Liver (tissue), 9 donors: ENCODE data around the gene TBC1D9. TPM values are rescaled to one million over a fixed set of nuclear protein-coding genes. Genes with fewer than 3 reads are reported as not detected.

Source experiments
- DNase-seq: peaks from one replicate; pipeline ENCODE4 v3.0.0-alpha.2; 2017; ENCODE audit warnings: low spot score
- H3K27ac ChIP-seq, 2 donors: one replicate each; pipeline ENCODE4 v1.7.0; 2013; ENCODE audit warnings: inconsistent platforms in 2 of 2, low read length in 2 of 2, control low read depth in 1 of 2, low read depth in 1 of 2, mild to moderate bottlenecking in 1 of 2
- H3K27me3 ChIP-seq, 4 donors: one replicate each; pipeline versions ENCODE4 v1.6.1 to v1.7.0; 2013; ENCODE audit warnings: low read length in 3 of 4, inconsistent platforms in 1 of 4, mild to moderate bottlenecking in 1 of 4, moderate library complexity in 1 of 4; ENCODE audit not compliant: control insufficient read depth in 4 of 4, insufficient read depth in 4 of 4
- H3K36me3 ChIP-seq, 4 donors: one replicate each; pipeline versions ENCODE4 v1.6.1 to v1.7.0; 2013; ENCODE audit warnings: low read length in 3 of 4, mild to moderate bottlenecking in 3 of 4, low read depth in 1 of 4, moderate library complexity in 1 of 4; ENCODE audit not compliant: control insufficient read depth in 4 of 4, insufficient read depth in 3 of 4
- H3K4me1 ChIP-seq, 4 donors: one replicate each; pipeline versions ENCODE4 v1.6.1 to v1.7.0; 2013; ENCODE audit warnings: low read length in 3 of 4, mild to moderate bottlenecking in 3 of 4, moderate library complexity in 1 of 4; ENCODE audit not compliant: control insufficient read depth in 4 of 4, insufficient read depth in 4 of 4
- H3K4me3 ChIP-seq, 3 donors: one replicate each; pipeline versions ENCODE4 v1.6.1 to v1.7.0; 2013; ENCODE audit warnings: low read length in 3 of 3, control low read depth in 1 of 3, low read depth in 1 of 3, mild to moderate bottlenecking in 1 of 3
- H3K9ac ChIP-seq, 2 donors: one replicate each; pipeline ENCODE4 v1.7.0; 2013; ENCODE audit warnings: low read length in 2 of 2, mild to moderate bottlenecking in 2 of 2, moderate library complexity in 2 of 2, control low read depth in 1 of 2, low read depth in 1 of 2
- H3K9me3 ChIP-seq, 4 donors: one replicate each; pipeline versions ENCODE4 v1.6.1 to v1.7.0; 2013; ENCODE audit warnings: low read length in 3 of 4; ENCODE audit not compliant: control insufficient read depth in 4 of 4
- FOXA2 ChIP-seq: IDR thresholded peaks from 2 replicates; pipeline ENCODE4 v1.6.1; 2016; ENCODE audit warnings: antibody characterized with exemption
- NR2F2 ChIP-seq: IDR thresholded peaks from 2 replicates; pipeline ENCODE4 v1.6.1; 2016; ENCODE audit warnings: antibody characterized with exemption
- RXRA ChIP-seq, 2 donors: IDR thresholded peaks; 2 replicates each; pipeline ENCODE4 v1.6.1; 2017 to 2018; ENCODE audit warnings: antibody characterized with exemption in 2 of 2, mild to moderate bottlenecking in 1 of 2
- YY1 ChIP-seq: IDR thresholded peaks from 2 replicates; pipeline ENCODE4 v1.6.1; 2016; ENCODE audit warnings: antibody characterized with exemption, mild to moderate bottlenecking
- WGBS: extraction: QIAGEN DNeasy Blood & Tissue Kit; methylation state at CpG from one replicate; pipeline ENCODE4 v1.1.7; 2013; 5-methylcytosine and 5-hydroxymethylcytosine counted together
- polyA plus RNA-seq, 2 donors: library from polyadenylated mRNA; stranded (reverse) in 1 of 2; unstranded in 1 of 2; fragments of 200-250 nt in 1 of 2; fragments of >200 nt in 1 of 2; fragmentation: Nextera tagmentation in 1 of 2; extraction: Ambion mirVana in 1 of 2; gene quantifications; one replicate each; pipeline versions ENCODE4 v1.2.1 to v1.2.3, GENCODE V29; 2013 to 2015
- total RNA-seq, 2 donors: library from RNA; depleted of rRNA; stranded (reverse); fragments of >200 nt; gene quantifications; one replicate each; pipeline ENCODE4 v1.2.3, GENCODE V29; 2014
- TF ChIP-seq, protein P1 (sequence below): IDR thresholded peaks from 2 replicates; pipeline ENCODE4 v1.6.1; 2016; ENCODE audit warnings: antibody characterized with exemption
- TF ChIP-seq, protein P2 (sequence below): fragments of 150-350 bp; IDR thresholded peaks from 2 replicates; pipeline ENCODE4 v1.5.1; 2017; ENCODE audit warnings: improper control_type of control experiment, low read depth, low read length; ENCODE audit not compliant: missing input control
- TF ChIP-seq, protein P3 (sequence below): IDR thresholded peaks from 2 replicates; pipeline ENCODE4 v1.6.1; 2016; ENCODE audit warnings: antibody characterized with exemption
- TF ChIP-seq, protein P4 (sequence below): IDR thresholded peaks from 2 replicates; pipeline ENCODE4 v1.6.1; 2016; ENCODE audit warnings: antibody characterized with exemption, mild to moderate bottlenecking
- donor health status: healthy.
- donor health status: healthy.
- donor health status: healthy.
- donor health status: healthy.
- donor health status: healthy.

Gene TBC1D9
- total and polyA plus RNA-seq, 4 donors = 1.4 to 8.5 (median 6.3) TPM

DNA sequence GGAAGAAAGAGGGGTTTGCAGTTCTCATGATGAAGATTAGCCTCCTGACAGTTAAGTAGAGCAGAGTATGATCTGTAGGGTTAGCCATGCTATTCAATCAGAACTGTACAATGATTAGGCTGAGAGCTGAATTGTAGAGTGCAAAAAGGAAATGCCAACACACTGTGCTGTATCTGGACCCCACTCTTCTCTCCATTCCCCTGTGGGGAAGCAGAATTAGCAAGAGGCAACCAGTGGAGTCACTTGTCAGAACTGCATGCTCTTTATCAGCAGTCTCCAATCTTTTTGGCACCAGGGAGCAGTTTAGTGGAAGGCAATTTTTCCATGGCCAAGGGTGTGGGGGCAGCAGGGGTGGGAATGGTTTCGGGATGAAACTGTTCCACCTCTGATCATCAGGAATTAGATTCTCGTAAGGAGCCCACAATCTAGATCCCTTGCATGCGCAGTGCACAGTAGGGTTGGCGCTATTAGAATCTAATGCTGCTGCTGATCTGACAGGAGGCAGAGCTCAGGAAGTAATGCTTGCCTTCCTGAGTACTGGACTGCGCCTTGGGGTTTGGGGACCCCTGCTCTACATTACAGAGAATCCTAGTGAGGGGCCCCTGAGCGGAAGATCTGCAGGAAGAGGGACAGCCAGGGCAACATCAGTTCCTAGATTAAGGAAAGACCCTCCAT lies 19.4 kb downstream of the TBC1D9 start:
- Histone ChIP-seq H3K27me3 (no peaks in the 10 kb centered on the region), H3K9me3 (no peaks in the 10 kb centered on the region), H3K36me3 (no peaks in the 10 kb centered on the region), H3K27ac (no peak overlapping the region), H3K9ac (no peak overlapping the region), H3K4me1 (no peaks in the 10 kb centered on the region), H3K4me3 (no peak overlapping the region)
- TF ChIP-seq, protein P1, sequence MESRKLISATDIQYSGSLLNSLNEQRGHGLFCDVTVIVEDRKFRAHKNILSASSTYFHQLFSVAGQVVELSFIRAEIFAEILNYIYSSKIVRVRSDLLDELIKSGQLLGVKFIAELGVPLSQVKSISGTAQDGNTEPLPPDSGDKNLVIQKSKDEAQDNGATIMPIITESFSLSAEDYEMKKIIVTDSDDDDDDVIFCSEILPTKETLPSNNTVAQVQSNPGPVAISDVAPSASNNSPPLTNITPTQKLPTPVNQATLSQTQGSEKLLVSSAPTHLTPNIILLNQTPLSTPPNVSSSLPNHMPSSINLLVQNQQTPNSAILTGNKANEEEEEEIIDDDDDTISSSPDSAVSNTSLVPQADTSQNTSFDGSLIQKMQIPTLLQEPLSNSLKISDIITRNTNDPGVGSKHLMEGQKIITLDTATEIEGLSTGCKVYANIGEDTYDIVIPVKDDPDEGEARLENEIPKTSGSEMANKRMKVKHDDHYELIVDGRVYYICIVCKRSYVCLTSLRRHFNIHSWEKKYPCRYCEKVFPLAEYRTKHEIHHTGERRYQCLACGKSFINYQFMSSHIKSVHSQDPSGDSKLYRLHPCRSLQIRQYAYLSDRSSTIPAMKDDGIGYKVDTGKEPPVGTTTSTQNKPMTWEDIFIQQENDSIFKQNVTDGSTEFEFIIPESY = no peak
- TF ChIP-seq RXRA (IDR thresholded peaks at IDR 0.05) (no peak), NR2F2 (no peak), YY1 (no peak)
- TF ChIP-seq, protein P2, sequence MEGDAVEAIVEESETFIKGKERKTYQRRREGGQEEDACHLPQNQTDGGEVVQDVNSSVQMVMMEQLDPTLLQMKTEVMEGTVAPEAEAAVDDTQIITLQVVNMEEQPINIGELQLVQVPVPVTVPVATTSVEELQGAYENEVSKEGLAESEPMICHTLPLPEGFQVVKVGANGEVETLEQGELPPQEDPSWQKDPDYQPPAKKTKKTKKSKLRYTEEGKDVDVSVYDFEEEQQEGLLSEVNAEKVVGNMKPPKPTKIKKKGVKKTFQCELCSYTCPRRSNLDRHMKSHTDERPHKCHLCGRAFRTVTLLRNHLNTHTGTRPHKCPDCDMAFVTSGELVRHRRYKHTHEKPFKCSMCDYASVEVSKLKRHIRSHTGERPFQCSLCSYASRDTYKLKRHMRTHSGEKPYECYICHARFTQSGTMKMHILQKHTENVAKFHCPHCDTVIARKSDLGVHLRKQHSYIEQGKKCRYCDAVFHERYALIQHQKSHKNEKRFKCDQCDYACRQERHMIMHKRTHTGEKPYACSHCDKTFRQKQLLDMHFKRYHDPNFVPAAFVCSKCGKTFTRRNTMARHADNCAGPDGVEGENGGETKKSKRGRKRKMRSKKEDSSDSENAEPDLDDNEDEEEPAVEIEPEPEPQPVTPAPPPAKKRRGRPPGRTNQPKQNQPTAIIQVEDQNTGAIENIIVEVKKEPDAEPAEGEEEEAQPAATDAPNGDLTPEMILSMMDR = no peak
- TF ChIP-seq, protein P3, sequence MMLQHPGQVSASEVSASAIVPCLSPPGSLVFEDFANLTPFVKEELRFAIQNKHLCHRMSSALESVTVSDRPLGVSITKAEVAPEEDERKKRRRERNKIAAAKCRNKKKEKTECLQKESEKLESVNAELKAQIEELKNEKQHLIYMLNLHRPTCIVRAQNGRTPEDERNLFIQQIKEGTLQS = no peak
- no peak for DNase-seq
- 83% methylated on average over 6 of the region's 6 CpGs for WGBS

DNA sequence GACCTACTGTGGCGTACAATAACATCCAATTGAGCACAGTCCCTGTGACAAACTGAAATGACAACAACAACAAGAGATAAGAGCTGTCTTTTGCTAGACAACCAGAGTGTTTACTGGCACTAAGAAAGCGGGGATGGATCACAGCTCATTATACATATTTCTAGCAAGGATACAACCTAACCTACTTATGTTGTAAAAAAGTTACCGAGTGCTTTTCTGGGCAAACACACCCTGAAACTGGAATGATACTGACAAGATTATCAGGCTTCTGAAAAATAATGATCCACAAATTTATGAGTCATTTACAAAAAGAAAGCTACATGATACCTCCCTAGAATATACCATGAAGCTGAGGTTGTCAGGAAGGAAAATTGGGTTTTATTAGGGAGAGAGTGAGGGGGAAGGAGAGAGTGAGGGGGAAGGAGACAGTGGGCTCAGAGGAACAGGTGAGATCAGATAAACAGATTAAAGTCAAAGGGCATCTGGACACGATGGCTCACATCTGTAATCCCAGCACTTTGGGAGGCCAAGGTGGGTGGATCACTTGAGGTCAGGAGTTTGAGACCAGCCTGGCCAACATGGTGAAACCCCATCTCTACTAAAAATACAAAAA lies 20.3 kb downstream of the TBC1D9 start:
- Histone ChIP-seq H3K4me3 (no peak overlapping the region), H3K27ac (no peak overlapping the region), H3K4me1 (no peaks in the 10 kb centered on the region), H3K9me3 (no peaks in the 10 kb centered on the region), H3K27me3 (no peaks in the 10 kb centered on the region), H3K36me3 (no peaks in the 10 kb centered on the region), H3K9ac (no peak overlapping the region)
- DNase-seq = no peak
- no peak for TF ChIP-seq FOXA2
- no peak for TF ChIP-seq NR2F2
- TF ChIP-seq, protein P4, sequence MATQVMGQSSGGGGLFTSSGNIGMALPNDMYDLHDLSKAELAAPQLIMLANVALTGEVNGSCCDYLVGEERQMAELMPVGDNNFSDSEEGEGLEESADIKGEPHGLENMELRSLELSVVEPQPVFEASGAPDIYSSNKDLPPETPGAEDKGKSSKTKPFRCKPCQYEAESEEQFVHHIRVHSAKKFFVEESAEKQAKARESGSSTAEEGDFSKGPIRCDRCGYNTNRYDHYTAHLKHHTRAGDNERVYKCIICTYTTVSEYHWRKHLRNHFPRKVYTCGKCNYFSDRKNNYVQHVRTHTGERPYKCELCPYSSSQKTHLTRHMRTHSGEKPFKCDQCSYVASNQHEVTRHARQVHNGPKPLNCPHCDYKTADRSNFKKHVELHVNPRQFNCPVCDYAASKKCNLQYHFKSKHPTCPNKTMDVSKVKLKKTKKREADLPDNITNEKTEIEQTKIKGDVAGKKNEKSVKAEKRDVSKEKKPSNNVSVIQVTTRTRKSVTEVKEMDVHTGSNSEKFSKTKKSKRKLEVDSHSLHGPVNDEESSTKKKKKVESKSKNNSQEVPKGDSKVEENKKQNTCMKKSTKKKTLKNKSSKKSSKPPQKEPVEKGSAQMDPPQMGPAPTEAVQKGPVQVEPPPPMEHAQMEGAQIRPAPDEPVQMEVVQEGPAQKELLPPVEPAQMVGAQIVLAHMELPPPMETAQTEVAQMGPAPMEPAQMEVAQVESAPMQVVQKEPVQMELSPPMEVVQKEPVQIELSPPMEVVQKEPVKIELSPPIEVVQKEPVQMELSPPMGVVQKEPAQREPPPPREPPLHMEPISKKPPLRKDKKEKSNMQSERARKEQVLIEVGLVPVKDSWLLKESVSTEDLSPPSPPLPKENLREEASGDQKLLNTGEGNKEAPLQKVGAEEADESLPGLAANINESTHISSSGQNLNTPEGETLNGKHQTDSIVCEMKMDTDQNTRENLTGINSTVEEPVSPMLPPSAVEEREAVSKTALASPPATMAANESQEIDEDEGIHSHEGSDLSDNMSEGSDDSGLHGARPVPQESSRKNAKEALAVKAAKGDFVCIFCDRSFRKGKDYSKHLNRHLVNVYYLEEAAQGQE = no peak
- no peak for TF ChIP-seq RXRA (IDR thresholded peaks at IDR 0.05)
- 81% methylated on average over 4 of the region's 4 CpGs for WGBS
